GM12873 (cell line): Measurements from ENCODE around the gene PNPLA4.

Experiments
- TF ChIP-seq, protein P1 (sequence below): IDR thresholded peaks from 2 replicates; pipeline ENCODE4 v1.5.1; 2012; ENCODE audit warnings: low read depth, mild to moderate bottlenecking, moderate library complexity, low read length, control low read depth; ENCODE audit not compliant: insufficient read depth; ENCODE audit errors: missing control alignments

Gene PNPLA4

GRCh38 chrX:7927259-7928167 lies at the start of gene PNPLA4:
TSS of gene PNPLA4 (minus strand) at chrX:7927413. CDS start at chrX:7926119, 1,294 bp downstream.
- TF ChIP-seq, protein P1, sequence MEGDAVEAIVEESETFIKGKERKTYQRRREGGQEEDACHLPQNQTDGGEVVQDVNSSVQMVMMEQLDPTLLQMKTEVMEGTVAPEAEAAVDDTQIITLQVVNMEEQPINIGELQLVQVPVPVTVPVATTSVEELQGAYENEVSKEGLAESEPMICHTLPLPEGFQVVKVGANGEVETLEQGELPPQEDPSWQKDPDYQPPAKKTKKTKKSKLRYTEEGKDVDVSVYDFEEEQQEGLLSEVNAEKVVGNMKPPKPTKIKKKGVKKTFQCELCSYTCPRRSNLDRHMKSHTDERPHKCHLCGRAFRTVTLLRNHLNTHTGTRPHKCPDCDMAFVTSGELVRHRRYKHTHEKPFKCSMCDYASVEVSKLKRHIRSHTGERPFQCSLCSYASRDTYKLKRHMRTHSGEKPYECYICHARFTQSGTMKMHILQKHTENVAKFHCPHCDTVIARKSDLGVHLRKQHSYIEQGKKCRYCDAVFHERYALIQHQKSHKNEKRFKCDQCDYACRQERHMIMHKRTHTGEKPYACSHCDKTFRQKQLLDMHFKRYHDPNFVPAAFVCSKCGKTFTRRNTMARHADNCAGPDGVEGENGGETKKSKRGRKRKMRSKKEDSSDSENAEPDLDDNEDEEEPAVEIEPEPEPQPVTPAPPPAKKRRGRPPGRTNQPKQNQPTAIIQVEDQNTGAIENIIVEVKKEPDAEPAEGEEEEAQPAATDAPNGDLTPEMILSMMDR, result peak; percentile 55

DNA sequence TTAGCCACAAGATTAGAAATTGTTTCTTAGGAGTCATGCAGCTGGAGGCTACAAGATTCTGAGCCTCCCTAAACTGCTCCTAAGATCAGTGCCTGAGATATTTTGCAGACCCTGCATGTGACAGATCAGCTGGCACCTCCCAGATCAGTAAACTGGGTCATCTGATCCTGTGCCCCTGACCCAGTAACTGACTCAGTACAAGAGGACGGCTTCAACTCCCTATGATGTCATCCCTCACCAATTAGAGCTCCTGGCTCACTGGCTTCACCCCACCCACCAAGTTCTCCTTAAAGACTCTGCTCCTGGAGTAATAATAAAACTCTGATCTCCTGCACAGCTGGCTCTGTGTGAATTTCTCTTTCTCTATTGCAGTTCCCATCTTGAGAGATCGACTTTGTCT lies 45.4 kb upstream of the PNPLA4 start:
- TF ChIP-seq, protein P1, result no peak

GRCh38 chrX:7970428-7970827 lies 43.2 kb upstream of the PNPLA4 start:
- TF ChIP-seq, protein P1, result no peak

GRCh38 chrX:7965436-7965835 lies 38.2 kb upstream of the PNPLA4 start:
- TF ChIP-seq, protein P1, result no peak

DNA sequence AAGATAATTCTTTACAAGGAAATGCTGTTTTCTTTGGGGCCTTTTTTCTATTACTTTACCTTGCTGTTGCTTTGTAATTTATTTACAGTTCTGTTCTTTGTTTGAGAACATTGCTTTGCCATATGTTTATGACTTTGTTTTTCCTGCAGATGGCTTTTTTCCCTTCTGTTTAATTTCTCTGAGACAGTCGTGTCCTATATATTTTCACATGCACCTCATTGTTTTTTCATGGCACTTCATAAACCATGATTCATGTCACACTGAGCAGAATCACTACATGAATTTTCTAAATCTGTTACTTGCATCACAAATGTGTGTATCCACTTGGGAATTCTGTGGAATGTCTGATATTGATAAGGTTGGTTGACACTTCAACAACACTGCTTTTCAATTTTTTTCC lies 33.0 kb upstream of the PNPLA4 start:
- TF ChIP-seq, protein P1, result no peak

DNA sequence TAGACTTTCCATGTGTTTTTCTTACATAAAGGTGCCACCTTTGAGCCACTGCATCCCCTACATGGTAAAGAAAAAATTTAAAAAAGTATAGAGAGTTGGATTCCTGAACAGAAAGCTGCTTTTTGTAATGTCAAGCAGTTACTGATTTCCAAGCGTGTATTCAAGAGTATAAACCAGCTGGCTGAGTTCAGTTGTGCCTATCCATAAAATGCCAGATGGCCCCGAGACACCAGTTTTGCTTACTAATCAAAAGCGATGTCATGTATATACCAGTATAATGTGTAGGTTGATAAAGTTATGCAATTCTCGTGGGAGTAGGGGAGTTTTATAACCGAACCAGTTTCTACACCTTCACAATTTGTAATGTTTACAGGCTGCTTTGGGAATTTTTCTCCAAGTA lies 26.2 kb upstream of the PNPLA4 start:
- TF ChIP-seq, protein P1, result no peak

GRCh38 chrX:7950865-7951264 lies 23.7 kb upstream of the PNPLA4 start:
- TF ChIP-seq, protein P1, result no peak
